A673 (cell line): ENCODE results near the gene ANKS6. TPM values are rescaled to one million over a fixed set of nuclear protein-coding genes. Genes with fewer than 3 reads are reported as not detected.

Experiments used
- BruUV-seq: library from RNA; stranded (reverse); fragments of 400-500 nt; replicated peaks from 2 replicates; lab custom pipeline; 2021; lab: Mats Ljungman, UMichigan
- CTCF ChIA-PET: fragments of 300-600 bp; sonication (Branson Sonifier 250); formaldehyde crosslinking; loops from one replicate; lab custom pipeline; 2022; ENCODE audit warnings: antibody characterized with exemption; lab: Charles Lee
- POLR2A ChIA-PET: fragments of 300-600 bp; sonication (Branson Sonifier 250); formaldehyde crosslinking; loops from one replicate; lab custom pipeline; 2022; ENCODE audit warnings: antibody characterized with exemption; ENCODE audit not compliant: low non-redundant PET; lab: Charles Lee
- DNase-seq: peaks from one replicate; pipeline ENCODE4 v3.0.0-alpha.2; 2015; ENCODE audit warnings: low spot score
- H3K27ac ChIP-seq: fragments of 200-600 bp; sonication (generic); 2 replicates; pipeline ENCODE4 v1.5.1; 2016; ENCODE audit warnings: mixed run types, low read depth, mild to moderate bottlenecking, mixed read lengths, antibody characterized with exemption, low read length; ENCODE audit not compliant: poor library complexity, severe bottlenecking
- H3K27me3 ChIP-seq: fragments of 200-600 bp; sonication (generic); replicated peaks from 2 replicates; pipeline ENCODE4 v1.6.1; 2017; ENCODE audit warnings: mixed run types, low read depth, mild to moderate bottlenecking, mixed read lengths, antibody characterized with exemption, low read length; ENCODE audit not compliant: insufficient read depth, poor library complexity
- H3K36me3 ChIP-seq: fragments of 200-600 bp; sonication (generic); 2 replicates; pipeline ENCODE4 v1.6.1; 2016; ENCODE audit warnings: mixed run types, mild to moderate bottlenecking, mixed read lengths, antibody characterized with exemption, low read length; ENCODE audit not compliant: insufficient read depth, poor library complexity, severe bottlenecking
- H3K4me1 ChIP-seq: fragments of 200-600 bp; sonication (generic); 2 replicates; pipeline ENCODE4 v1.6.1; 2017; ENCODE audit warnings: mixed run types, mild to moderate bottlenecking, mixed read lengths, antibody characterized with exemption, low read length; ENCODE audit not compliant: insufficient read depth, poor library complexity, severe bottlenecking
- H3K4me3 ChIP-seq: fragments of 200-600 bp; sonication (generic); 2 replicates; pipeline ENCODE4 v1.5.1; 2016; ENCODE audit warnings: low read depth, mixed run types, mild to moderate bottlenecking, mixed read lengths, low read length; ENCODE audit not compliant: poor library complexity, severe bottlenecking
- H3K9me3 ChIP-seq: fragments of 200-600 bp; sonication (generic); 2 replicates; pipeline ENCODE4 v1.6.1; 2016; ENCODE audit warnings: mixed run types, low read depth, mild to moderate bottlenecking, mixed read lengths, antibody characterized with exemption, low read length; ENCODE audit not compliant: poor library complexity, severe bottlenecking
- CTCF ChIP-seq: fragments of 300-800, 200-600 bp; sonication (generic); conservative IDR thresholded peaks from 2 replicates; pipeline ENCODE4 v1.5.1; 2017; ENCODE audit warnings: low read depth, mild to moderate bottlenecking, antibody characterized with exemption, low read length, moderate library complexity, mixed read lengths
- EZH2 ChIP-seq: fragments of 200-600 bp; sonication (generic); IDR thresholded peaks from 2 replicates; pipeline ENCODE4 v1.6.1; 2017; ENCODE audit warnings: borderline replicate concordance, low read depth, mild to moderate bottlenecking, mixed read lengths, antibody characterized with exemption, low read length; ENCODE audit not compliant: poor library complexity, severe bottlenecking
- intact Hi-C: fragments of 100-400 bp; cut with micrococcal nuclease; formaldehyde crosslinking; loops from one replicate; pipeline ENCODE4 v1.10.0; 2022; ENCODE audit not compliant: unreplicated experiment
- total RNA-seq: library from RNA; stranded (reverse); gene quantifications from 2 replicates; pipeline ENCODE4 v1.2.3, GENCODE V29; 2021

Gene ANKS6
- total RNA-seq, 1 experiment from 2014 or later = 14.4 TPM

- intact Hi-C loops = loop anchor here (5.0 to 10.0 kb wide), 3 partner anchors 242 to 700 kb away; no protein-coding TSS in a partner anchor
- no peaks in the 10 kb centered on the region for H3K27me3 ChIP-seq
- ChIA-PET POLR2A (no interaction called here), CTCF (interaction anchor here (2.5 kb wide), 1 partner anchor 460 kb away, joined by 12 read pairs; no protein-coding TSS in a partner anchor)
- no peak overlapping the region for H3K27ac ChIP-seq
- H3K9me3 ChIP-seq = no peaks in the 10 kb centered on the region
- H3K36me3 ChIP-seq = no peaks in the 10 kb centered on the region
- BruUV-seq = no TSS peak
- no peak overlapping the region for H3K4me3 ChIP-seq
- DNase-seq = no peak
- TF ChIP-seq CTCF (peak; percentile 55), EZH2 (no peak)
- no peaks in the 10 kb centered on the region for H3K4me1 ChIP-seq
Measured at GRCh38 chr9:98774746-98775145, 21.6 kb downstream of the ANKS6 start.

GRCh38 chr9:98773721-98774120, 22.6 kb downstream of the ANKS6 start:
- CTCF ChIA-PET = interaction anchor here (2.5 kb wide), 1 partner anchor 459 kb away, joined by 12 read pairs; no protein-coding TSS in a partner anchor
- BruUV-seq = no TSS peak
- H3K9me3 ChIP-seq = no peaks in the 10 kb centered on the region
- H3K27me3 ChIP-seq = no peaks in the 10 kb centered on the region
- TF ChIP-seq CTCF (no peak), EZH2 (no peak)
- H3K4me3 ChIP-seq = no peak overlapping the region
- no peak overlapping the region for H3K27ac ChIP-seq
- POLR2A ChIA-PET = no interaction called here
- no peak for DNase-seq
- no peaks in the 10 kb centered on the region for H3K4me1 ChIP-seq
- H3K36me3 ChIP-seq = no peaks in the 10 kb centered on the region
- intact Hi-C loops = loop anchor here (5.0 to 10.0 kb wide), 2 partner anchors 566 to 699 kb away; no protein-coding TSS in a partner anchor

GRCh38 chr9:98772364-98773155, 23.8 kb downstream of the ANKS6 start:
- DNase-seq = no peak
- Histone ChIP-seq H3K27me3 (no peaks in the 10 kb centered on the region), H3K36me3 (no peaks in the 10 kb centered on the region), H3K4me1 (no peaks in the 10 kb centered on the region), H3K4me3 (no peak overlapping the region), H3K9me3 (no peaks in the 10 kb centered on the region), H3K27ac (no peak overlapping the region)
- intact Hi-C loops = loop anchor here (5.0 to 10.0 kb wide), 2 partner anchors 565 to 698 kb away; no protein-coding TSS in a partner anchor
- no TSS peak for BruUV-seq
- TF ChIP-seq EZH2 (no peak), CTCF (no peak)
- CTCF ChIA-PET = no interaction called here
- POLR2A ChIA-PET = no interaction called here
